ENCODE measurements around the gene ZNF354C.

DNA sequence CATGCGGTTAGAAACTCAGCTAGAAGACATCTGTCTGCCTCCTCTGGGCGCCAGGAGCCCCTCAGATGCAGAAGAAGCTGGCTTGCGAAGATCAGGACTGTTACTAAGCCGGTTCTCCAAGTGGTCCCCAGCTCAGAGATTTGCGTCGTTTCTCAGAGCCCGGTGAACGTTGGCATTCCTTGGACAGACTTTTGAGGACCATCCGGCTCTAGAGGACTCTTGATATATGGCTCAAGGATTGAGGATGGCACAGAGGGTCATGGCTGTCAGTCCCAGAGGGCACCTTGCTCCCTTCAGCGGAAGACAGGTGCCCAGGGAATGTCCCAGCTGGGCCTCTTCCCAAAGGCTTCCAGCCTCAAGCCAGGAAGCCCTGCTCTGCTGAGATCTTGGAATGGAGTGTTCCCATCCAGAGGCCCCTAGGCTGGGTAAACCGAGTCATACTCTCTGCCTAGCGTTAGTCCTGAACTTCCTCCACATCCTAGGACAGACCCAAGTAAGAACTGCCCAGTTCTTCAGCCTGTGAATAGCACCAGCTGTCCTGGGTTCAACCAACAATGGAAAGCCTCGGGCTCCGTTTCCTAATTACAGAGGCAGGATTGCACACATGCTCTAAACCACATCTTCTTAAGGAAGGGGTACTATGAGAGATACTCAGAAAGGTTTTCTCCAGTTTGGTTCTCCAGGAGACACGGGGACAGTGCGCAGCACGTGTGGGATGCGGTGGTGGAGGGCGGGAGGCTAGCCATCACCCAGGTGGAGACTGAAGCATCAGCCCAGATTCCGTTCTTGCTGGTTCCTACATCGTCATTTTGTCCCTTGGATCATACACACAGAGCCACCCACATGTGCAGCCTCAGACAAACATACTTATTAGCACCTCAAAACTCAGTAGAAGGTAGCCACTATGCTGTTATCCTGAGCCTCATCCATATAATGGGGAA lies 51.4 kb downstream of the ZNF354C start:
- TF ChIP-seq, protein P1, sequence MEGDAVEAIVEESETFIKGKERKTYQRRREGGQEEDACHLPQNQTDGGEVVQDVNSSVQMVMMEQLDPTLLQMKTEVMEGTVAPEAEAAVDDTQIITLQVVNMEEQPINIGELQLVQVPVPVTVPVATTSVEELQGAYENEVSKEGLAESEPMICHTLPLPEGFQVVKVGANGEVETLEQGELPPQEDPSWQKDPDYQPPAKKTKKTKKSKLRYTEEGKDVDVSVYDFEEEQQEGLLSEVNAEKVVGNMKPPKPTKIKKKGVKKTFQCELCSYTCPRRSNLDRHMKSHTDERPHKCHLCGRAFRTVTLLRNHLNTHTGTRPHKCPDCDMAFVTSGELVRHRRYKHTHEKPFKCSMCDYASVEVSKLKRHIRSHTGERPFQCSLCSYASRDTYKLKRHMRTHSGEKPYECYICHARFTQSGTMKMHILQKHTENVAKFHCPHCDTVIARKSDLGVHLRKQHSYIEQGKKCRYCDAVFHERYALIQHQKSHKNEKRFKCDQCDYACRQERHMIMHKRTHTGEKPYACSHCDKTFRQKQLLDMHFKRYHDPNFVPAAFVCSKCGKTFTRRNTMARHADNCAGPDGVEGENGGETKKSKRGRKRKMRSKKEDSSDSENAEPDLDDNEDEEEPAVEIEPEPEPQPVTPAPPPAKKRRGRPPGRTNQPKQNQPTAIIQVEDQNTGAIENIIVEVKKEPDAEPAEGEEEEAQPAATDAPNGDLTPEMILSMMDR (IDR thresholded peaks at IDR 0.05; ENCODE audit: insufficient read depth, low read depth, low read length): no peak
- no peak for TF ChIP-seq EZH2 (IDR thresholded peaks at IDR 0.05; ENCODE audit: insufficient read depth, low read length)
